Common myeloid progenitor, CD34-positive (primary cell): Measurements from ENCODE around the gene FBXL5.

ENCODE experiments used
- CTCF ChIA-PET: fragments of 350-600 bp; sonication (Branson Sonifier 250); formaldehyde crosslinking; loops from one replicate; lab custom pipeline; 2021; ENCODE audit warnings: antibody characterized with exemption; lab: Charles Lee
- POLR2A ChIA-PET: fragments of 350-600 bp; sonication (Branson Sonifier 250); formaldehyde crosslinking; loops from one replicate; lab custom pipeline; 2021; ENCODE audit warnings: antibody characterized with exemption; lab: Charles Lee
- DNase-seq, 3 donors: peaks; one replicate each; pipeline versions ENCODE4 v3.0.0 to v3.0.0-alpha.2; 2013
- H3K27ac ChIP-seq, 2 experiments: 1 replicate in 1 of 2; 2 replicates in 1 of 2; pipeline ENCODE4 v1.7.0; 2013; ENCODE audit warnings: inconsistent platforms in 2 of 2, low read length in 2 of 2, mild to moderate bottlenecking in 2 of 2, low read depth in 1 of 2, moderate library complexity in 1 of 2; ENCODE audit not compliant: severe bottlenecking in 2 of 2, insufficient read depth in 1 of 2, poor library complexity in 1 of 2
- H3K27me3 ChIP-seq, 5 experiments: replicated peaks in 2 of 5; 1 replicate in 3 of 5; 2 replicates in 2 of 5; pipeline versions ENCODE4 v1.6.1 to v1.7.0; 2013; ENCODE audit warnings: low read length in 4 of 5, mild to moderate bottlenecking in 2 of 5, moderate library complexity in 2 of 5, inconsistent platforms in 1 of 5; ENCODE audit not compliant: insufficient read depth in 5 of 5, control insufficient read depth in 4 of 5
- H3K36me3 ChIP-seq, 4 experiments: 1 replicate in 2 of 4; 2 replicates in 2 of 4; pipeline versions ENCODE4 v1.6.1 to v1.7.0; 2013; ENCODE audit warnings: low read length in 3 of 4, control low read depth in 1 of 4, mild to moderate bottlenecking in 1 of 4; ENCODE audit not compliant: control insufficient read depth in 4 of 4, insufficient read depth in 4 of 4
- H3K4me1 ChIP-seq, 4 experiments: 1 replicate in 3 of 4; 2 replicates in 1 of 4; pipeline versions ENCODE4 v1.6.1 to v1.7.1; 2013; ENCODE audit warnings: low read length in 3 of 4, mild to moderate bottlenecking in 3 of 4, control low read depth in 1 of 4, inconsistent platforms in 1 of 4, moderate library complexity in 1 of 4; ENCODE audit not compliant: control insufficient read depth in 4 of 4, insufficient read depth in 4 of 4; ENCODE audit errors: control extremely low read depth in 1 of 4
- H3K4me3 ChIP-seq, 7 experiments: 1 replicate in 4 of 7; 2 replicates in 3 of 7; pipeline versions ENCODE4 v1.5.1 to v1.7.0; 2013; ENCODE audit warnings: mild to moderate bottlenecking in 7 of 7, low read length in 6 of 7, moderate library complexity in 6 of 7, inconsistent platforms in 2 of 7, low read depth in 2 of 7, control low read depth in 1 of 7; ENCODE audit not compliant: insufficient read depth in 4 of 7, control insufficient read depth in 1 of 7; ENCODE audit errors: extremely low read depth in 1 of 7
- H3K9me3 ChIP-seq, 5 experiments: 1 replicate in 4 of 5; 2 replicates in 1 of 5; pipeline versions ENCODE4 v1.6.1 to v1.7.1; 2013; ENCODE audit warnings: low read length in 4 of 5, mild to moderate bottlenecking in 2 of 5, inconsistent platforms in 1 of 5, low read depth in 1 of 5, moderate library complexity in 1 of 5; ENCODE audit not compliant: control insufficient read depth in 4 of 5, insufficient read depth in 2 of 5; ENCODE audit errors: control extremely low read depth in 1 of 5
- WGBS: methylation state at CpG from one replicate; pipeline ENCODE4 v1.1.5; 2013; ENCODE audit not compliant: insufficient coverage; 5-methylcytosine and 5-hydroxymethylcytosine counted together

FBXL5 gene

DNA sequence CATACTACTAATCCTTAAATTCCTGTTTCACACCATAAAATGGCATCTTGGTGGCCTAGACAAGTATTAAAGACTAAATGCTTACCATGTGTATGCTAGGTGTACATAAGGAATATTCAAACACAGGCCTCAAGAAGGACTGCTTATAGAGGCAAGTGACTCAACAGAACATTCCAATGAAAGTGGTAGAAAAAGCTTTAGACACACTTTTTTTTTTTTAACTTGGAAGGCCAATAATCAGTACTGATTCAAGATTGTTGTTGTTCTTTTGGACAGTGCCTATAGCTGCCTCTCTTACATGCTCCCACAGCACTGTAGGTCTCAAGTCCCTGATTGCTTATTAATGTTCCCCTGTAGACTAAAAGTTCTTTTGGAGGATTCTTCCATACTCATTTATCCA is 77.6 kb downstream of the FBXL5 start:
- no peak overlapping the region for H3K27ac ChIP-seq
- DNase-seq = no peak
- H3K4me1 ChIP-seq = no peaks in the 10 kb centered on the region
- no peaks in the 10 kb centered on the region for H3K36me3 ChIP-seq
- H3K4me3 ChIP-seq = no peak overlapping the region
- H3K27me3 ChIP-seq = no peaks in the 10 kb centered on the region
- no peaks in the 10 kb centered on the region for H3K9me3 ChIP-seq
- CTCF ChIA-PET = no interaction called here
- POLR2A ChIA-PET = no interaction called here

DNA sequence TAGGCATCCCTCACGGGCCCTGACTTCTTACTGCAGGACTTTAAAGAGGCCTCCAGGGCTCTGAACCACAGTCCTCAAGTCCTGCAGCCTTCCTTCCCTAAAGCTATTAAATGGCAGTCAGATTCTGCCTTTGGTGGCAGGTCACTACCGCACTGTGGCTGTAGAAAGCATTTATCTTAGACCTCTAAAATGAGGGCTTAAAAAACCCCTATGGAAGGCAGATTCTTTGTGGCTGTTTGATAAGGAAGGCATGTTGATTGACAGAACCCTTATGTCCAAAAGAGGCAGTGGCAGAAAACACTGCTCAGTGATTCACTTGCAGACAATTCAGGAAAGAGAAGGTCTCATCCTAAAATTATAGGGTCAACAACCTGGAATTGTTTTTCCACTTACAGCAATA is 79.2 kb downstream of the FBXL5 start:
- H3K4me1 ChIP-seq = no peaks in the 10 kb centered on the region
- H3K27me3 ChIP-seq = no peaks in the 10 kb centered on the region
- H3K27ac ChIP-seq = no peak overlapping the region
- ChIA-PET POLR2A (no interaction called here), CTCF (no interaction called here)
- WGBS = 100% methylated on average over 2 of the region's 2 CpGs
- no peak overlapping the region for H3K4me3 ChIP-seq
- H3K9me3 ChIP-seq = no peaks in the 10 kb centered on the region
- DNase-seq = no peak
- no peaks in the 10 kb centered on the region for H3K36me3 ChIP-seq

DNA sequence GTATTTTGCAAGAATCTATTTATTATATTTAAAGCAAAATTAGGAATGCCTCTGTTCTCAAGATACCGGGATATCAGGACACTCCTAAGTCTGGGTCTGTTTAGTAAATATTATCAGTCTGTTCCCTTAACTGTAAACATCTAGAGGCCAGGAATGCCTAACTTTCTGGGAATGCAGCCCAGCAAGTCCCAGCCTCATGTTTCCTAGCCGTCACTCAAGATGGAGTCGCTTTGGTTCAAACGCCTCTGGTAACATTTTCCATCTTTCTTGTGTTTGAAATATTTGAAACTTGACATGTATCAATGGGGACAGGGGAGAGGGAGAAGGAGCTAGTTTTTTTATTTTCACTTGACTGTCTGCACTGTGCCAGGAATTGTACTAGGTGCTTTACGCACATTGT is 85.4 kb downstream of the FBXL5 start:
- Histone ChIP-seq H3K4me1 (no peaks in the 10 kb centered on the region), H3K36me3 (no peaks in the 10 kb centered on the region), H3K27me3 (no peaks in the 10 kb centered on the region), H3K4me3 (no peak overlapping the region), H3K27ac (no peak overlapping the region), H3K9me3 (no peaks in the 10 kb centered on the region)
- DNase-seq = no peak
- ChIA-PET CTCF (no interaction called here), POLR2A (no interaction called here)
- no CpG with 5 or more reads among the region's 5 CpGs for WGBS

DNA sequence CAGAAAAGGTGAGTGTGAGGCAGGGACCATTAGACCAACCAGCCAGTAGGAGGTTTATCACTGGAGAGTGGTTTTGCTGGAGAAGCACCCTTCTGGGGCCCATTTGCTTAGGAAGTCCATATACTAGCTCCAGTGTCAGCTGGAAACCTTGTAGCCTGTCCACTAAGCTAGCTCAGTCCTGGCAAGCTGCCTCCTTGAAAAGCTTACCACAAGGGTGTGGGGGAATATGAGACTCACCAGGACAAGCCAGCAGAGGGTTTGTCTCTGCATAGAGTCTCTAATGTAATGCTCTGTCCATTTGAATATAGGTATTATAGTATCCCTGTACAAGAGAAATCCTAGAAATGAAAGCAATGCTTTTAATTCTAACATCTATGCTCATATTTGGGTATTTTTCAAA is 86.3 kb downstream of the FBXL5 start:
- ChIA-PET POLR2A (no interaction called here), CTCF (no interaction called here)
- Histone ChIP-seq H3K9me3 (no peaks in the 10 kb centered on the region), H3K36me3 (no peaks in the 10 kb centered on the region), H3K27me3 (no peaks in the 10 kb centered on the region), H3K27ac (no peak overlapping the region), H3K4me1 (no peaks in the 10 kb centered on the region), H3K4me3 (no peak overlapping the region)
- DNase-seq = no peak

DNA sequence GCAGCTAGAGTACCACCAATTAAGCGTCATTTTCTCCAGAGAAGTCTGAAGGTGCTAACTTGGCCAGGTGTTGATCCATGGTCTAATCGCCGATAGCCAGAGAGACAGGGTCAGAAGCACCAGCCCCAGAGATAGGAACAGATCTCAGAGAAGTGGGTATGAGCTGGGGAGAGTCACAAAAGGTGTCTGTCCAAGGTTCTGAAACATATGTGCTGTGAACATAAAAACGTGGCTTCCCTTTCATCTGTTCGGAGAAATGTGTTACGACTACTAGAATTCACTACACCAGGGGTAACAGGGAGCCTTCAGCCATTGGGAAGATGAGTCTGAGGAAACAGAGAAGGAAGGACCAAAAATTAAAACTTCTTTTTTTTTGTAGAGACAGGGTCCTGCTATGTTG is 91.3 kb downstream of the FBXL5 start:
- H3K36me3 ChIP-seq = no peaks in the 10 kb centered on the region
- H3K27me3 ChIP-seq = no peaks in the 10 kb centered on the region
- ChIA-PET CTCF (no interaction called here), POLR2A (no interaction called here)
- no peaks in the 10 kb centered on the region for H3K4me1 ChIP-seq
- no peak overlapping the region for H3K27ac ChIP-seq
- no peaks in the 10 kb centered on the region for H3K9me3 ChIP-seq
- 100% methylated on average over 3 of the region's 6 CpGs for WGBS
- H3K4me3 ChIP-seq = no peak overlapping the region
- DNase-seq = no peak

DNA sequence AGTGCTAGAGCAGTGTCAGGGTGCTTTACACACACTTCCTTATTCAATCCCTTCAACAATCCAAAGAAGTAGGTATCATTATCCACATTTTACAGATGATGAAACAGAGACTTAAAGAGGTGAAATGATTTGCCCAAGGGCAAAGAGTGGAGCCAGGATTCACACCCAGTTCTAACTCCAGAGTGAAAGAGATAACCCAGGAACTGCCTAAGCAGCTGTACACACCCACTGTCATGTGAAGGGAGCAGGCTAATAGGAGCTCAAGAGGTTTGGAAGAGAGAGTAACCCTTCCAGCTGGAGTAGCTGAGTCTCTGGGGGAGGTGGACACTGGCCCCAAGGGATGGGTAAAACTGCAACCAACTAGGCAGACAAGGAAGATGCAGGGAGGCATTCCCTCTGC is 92.5 kb downstream of the FBXL5 start:
- DNase-seq = no peak
- Histone ChIP-seq H3K4me3 (no peak overlapping the region), H3K36me3 (no peaks in the 10 kb centered on the region), H3K9me3 (no peaks in the 10 kb centered on the region), H3K4me1 (no peaks in the 10 kb centered on the region), H3K27ac (no peak overlapping the region), H3K27me3 (no peaks in the 10 kb centered on the region)
- ChIA-PET POLR2A (no interaction called here), CTCF (no interaction called here)

DNA sequence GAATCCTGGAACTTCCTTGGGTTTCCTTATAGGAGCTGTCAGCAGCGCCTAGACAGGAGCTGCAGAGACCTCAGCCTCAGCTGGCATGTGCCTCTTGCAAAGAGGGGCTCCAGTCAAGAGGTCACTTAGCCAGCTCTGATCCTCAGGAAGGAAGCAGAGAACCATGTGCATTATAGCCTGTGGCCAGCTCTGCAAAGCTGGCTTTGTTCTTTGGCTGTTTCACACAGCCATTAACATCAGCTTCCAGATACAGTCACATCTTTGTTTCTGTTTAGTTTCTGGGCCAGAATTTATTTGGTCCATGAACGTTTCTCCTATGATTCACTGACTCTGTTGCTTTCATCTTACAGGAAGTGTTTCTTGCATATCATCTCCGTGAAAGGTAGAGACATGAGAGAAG is 93.0 kb downstream of the FBXL5 start:
- no peak overlapping the region for H3K27ac ChIP-seq
- ChIA-PET POLR2A (no interaction called here), CTCF (no interaction called here)
- DNase-seq = no peak
- H3K36me3 ChIP-seq = no peaks in the 10 kb centered on the region
- H3K4me1 ChIP-seq = no peaks in the 10 kb centered on the region
- no peaks in the 10 kb centered on the region for H3K9me3 ChIP-seq
- H3K27me3 ChIP-seq = no peaks in the 10 kb centered on the region
- whole genome bisulfite sequencing = 65% methylated on average over 3 of the region's 3 CpGs
- no peak overlapping the region for H3K4me3 ChIP-seq

DNA sequence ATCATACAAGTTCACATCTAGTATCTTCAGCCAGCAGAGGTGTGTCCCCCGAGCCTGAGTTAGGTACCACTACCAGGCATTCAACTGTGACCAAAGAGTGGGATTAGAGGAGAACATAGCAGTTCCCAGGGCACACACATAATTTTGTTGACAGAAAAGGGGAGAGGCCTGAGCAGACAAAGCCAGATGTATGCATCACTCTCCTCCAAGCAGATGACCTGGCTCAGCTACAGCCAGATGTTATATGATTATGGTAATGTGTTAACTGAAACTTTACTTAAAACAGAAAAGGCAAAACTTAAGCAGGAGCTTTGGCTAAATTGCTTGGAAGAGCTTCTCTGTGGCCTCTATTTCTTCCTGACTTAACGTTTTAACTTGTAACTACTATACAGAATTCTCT is 96.6 kb downstream of the FBXL5 start:
- H3K4me1 ChIP-seq = no peaks in the 10 kb centered on the region
- no CpG with 5 or more reads among the region's 2 CpGs for WGBS
- H3K27ac ChIP-seq = no peak overlapping the region
- no peak overlapping the region for H3K4me3 ChIP-seq
- H3K9me3 ChIP-seq = no peaks in the 10 kb centered on the region
- H3K36me3 ChIP-seq = no peaks in the 10 kb centered on the region
- H3K27me3 ChIP-seq = no peaks in the 10 kb centered on the region
- ChIA-PET CTCF (no interaction called here), POLR2A (no interaction called here)
- DNase-seq = no peak
